ENCODE results near the gene BCLAF1.

DNA sequence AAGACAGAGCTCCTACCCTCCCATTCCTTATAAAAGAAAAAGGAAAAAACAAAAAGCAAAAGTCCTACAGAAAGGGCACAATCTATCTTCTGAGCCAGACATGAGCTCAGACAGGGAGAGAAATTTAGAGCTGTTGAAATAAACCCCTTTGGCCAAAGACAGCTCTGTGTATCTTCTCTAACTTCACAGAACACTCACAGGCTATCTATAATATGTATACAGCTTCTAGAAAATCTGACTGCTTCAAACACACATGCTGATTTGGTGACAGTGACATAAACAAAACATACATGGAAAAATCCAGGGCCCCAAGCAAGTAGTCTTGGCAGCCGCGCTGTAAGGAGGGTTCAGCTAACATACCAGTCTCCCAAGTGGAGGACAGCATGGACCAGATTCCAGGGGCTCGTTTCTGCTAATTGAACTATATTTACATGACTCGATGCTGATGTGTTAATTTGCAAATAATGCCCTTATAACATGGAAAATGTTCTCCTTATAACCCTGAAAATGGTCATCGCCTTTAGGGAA is 76.6 kb downstream of the BCLAF1 start:
- TF ChIP-seq CTCF (IDR thresholded peaks at IDR 0.05) = no peak
- no peak for TF ChIP-seq POLR2A (IDR thresholded peaks at IDR 0.05)
- TF ChIP-seq POLR2AphosphoS5 (IDR thresholded peaks at IDR 0.05) = no peak

Measured in breast epithelium (tissue), 3 donors.